IPS DF 4.7 (cell line): Measurements from ENCODE around the gene MME.

Source experiments
- DNase-seq: peaks from one replicate; pipeline ENCODE4 v3.0.0-alpha.2; 2013; ENCODE audit warnings: low spot score; ENCODE audit errors: extremely low read depth

MME gene

GRCh38 chr3:155231792-155232191, 151.7 kb downstream of the MME start:
- DNase-seq, result no peak

GRCh38 chr3:155232605-155233004, 152.5 kb downstream of the MME start:
- no peak for DNase-seq

- DNase-seq, result no peak
Measured at GRCh38 chr3:155233213-155233612, 153.1 kb downstream of the MME start.
